ENCODE data around the gene ECM2. TPM values are rescaled to one million over a fixed set of nuclear protein-coding genes. Genes with fewer than 3 reads are reported as not detected.

Gene ECM2
- total RNA-seq, 1 experiment from 2014 or later, result not detected

DNA sequence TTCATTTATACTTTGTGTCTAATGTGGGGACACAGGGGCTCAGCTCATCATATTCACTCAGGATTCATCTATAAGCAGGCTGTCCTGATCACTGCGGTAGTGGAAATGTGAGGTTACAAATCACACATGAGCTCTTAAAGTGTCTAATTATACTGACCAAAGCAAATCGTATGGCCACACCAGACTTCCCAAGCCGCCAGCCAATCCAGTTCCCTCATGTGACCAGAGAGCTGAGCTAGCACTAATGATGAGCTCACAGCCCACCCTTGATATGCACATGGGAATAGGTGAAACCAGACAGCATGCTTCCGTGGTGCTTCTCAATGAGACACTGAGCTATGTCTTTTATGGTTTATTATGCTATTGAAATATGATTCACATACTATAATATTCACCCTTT is 17.6 kb downstream of the ECM2 start:
- ATAC-seq (no peak), DNase-seq (ENCODE audit: low read depth, low spot score) (no peak)
- RAD21 ChIA-PET (ENCODE audit: low non-redundant PET in 1 of 2, low total read pairs in 2 of 2, uncharacterized antibody in 2 of 2, unreplicated experiment in 2 of 2), result no interaction called here
- CTCF ChIA-PET, result no interaction called here
- no peaks in the 10 kb centered on the region for H3K9me3 ChIP-seq (ENCODE audit: control insufficient read depth in 1 of 2, insufficient read depth in 1 of 2, low read depth in 1 of 2, low read length in 2 of 2)
- H2AFZ ChIP-seq (ENCODE audit: low read depth, low read length, poor library complexity, severe bottlenecking), result no peak overlapping the region
- no peak overlapping the region for H3K27ac ChIP-seq (ENCODE audit: low read depth, low read length)
- no peak overlapping the region for H3K9ac ChIP-seq (ENCODE audit: low read length)
- no peaks in the 10 kb centered on the region for H3K79me2 ChIP-seq (ENCODE audit: insufficient read depth, low read length)
- H3K9me2 ChIP-seq (ENCODE audit: insufficient read depth), result no peaks in the 10 kb centered on the region
- no peaks in the 10 kb centered on the region for H3K27me3 ChIP-seq (ENCODE audit: insufficient read depth, low read length)
- POLR2A ChIA-PET, result no interaction called here
- TF ChIP-seq SP1 (IDR thresholded peaks at IDR 0.05; ENCODE audit: low read depth) (no peak), EGR1 (IDR thresholded peaks at IDR 0.05; ENCODE audit: low read depth) (no peak), ZNF274 (IDR thresholded peaks at IDR 0.05; ENCODE audit: low read depth, low read length) (no peak), YY1 (IDR thresholded peaks at IDR 0.05; ENCODE audit: extremely low read depth, insufficient replicate concordance, low read depth, low read length) (no peak), TCF7L2 (IDR thresholded peaks at IDR 0.05; ENCODE audit: borderline replicate concordance, extremely low read depth, insufficient read depth, insufficient read length) (no peak), SRF (IDR thresholded peaks at IDR 0.05; ENCODE audit: low read depth) (no peak), POLR2A (IDR thresholded peaks at IDR 0.05; ENCODE audit: borderline replicate concordance, extremely low read depth, insufficient read depth, insufficient read length) (no peak)
- intact Hi-C loops (cut with micrococcal nuclease), result no loop called here
- no TSS peak for BruUV-seq (replicated peaks)
- H3K4me2 ChIP-seq (ENCODE audit: low read length), result no peak overlapping the region
- H3K4me3 ChIP-seq (replicated peaks in 1 of 2; ENCODE audit: low read depth in 1 of 2, low read length in 2 of 2), result no peak overlapping the region
- H3K36me3 ChIP-seq (ENCODE audit: control insufficient read depth in 1 of 2, insufficient read depth in 2 of 2, low read length in 2 of 2), result no peaks in the 10 kb centered on the region
- H3K4me1 ChIP-seq (ENCODE audit: control insufficient read depth in 1 of 2, insufficient read depth in 2 of 2, low read length in 2 of 2), result no peaks in the 10 kb centered on the region
- H4K20me1 ChIP-seq (ENCODE audit: insufficient read depth), result no peaks in the 10 kb centered on the region

DNA sequence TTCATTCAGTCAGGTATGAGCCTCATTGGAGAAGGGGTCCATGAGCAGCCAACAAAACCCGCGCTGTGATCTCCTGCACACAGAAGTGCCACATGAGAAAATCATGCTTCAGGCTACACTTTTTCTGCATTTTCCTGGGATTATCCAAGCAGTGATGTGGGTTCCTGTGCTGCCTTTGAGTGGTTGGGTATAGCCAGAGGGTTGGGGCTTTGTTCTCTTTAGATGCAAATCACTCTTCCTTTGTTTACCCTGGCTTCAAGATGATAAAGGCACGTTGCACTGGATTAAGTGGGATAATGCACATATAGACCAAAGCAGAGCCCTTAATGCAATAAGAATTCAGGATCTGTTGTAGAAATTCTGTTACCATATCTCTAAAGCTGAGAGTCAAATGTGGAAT is 18.7 kb downstream of the ECM2 start:
- intact Hi-C loops (cut with micrococcal nuclease), result no loop called here
- Histone ChIP-seq H3K4me1 (ENCODE audit: control insufficient read depth in 1 of 2, insufficient read depth in 2 of 2, low read length in 2 of 2) (no peaks in the 10 kb centered on the region), H3K4me2 (ENCODE audit: low read length) (no peak overlapping the region), H3K27ac (ENCODE audit: low read depth, low read length) (no peak overlapping the region), H4K20me1 (ENCODE audit: insufficient read depth) (no peaks in the 10 kb centered on the region), H3K27me3 (ENCODE audit: insufficient read depth, low read length) (no peaks in the 10 kb centered on the region), H3K4me3 (replicated peaks in 1 of 2; ENCODE audit: low read depth in 1 of 2, low read length in 2 of 2) (no peak overlapping the region), H2AFZ (ENCODE audit: low read depth, low read length, poor library complexity, severe bottlenecking) (no peak overlapping the region), H3K9me3 (ENCODE audit: control insufficient read depth in 1 of 2, insufficient read depth in 1 of 2, low read depth in 1 of 2, low read length in 2 of 2) (no peaks in the 10 kb centered on the region), H3K9ac (ENCODE audit: low read length) (no peak overlapping the region), H3K9me2 (ENCODE audit: insufficient read depth) (no peaks in the 10 kb centered on the region), H3K79me2 (ENCODE audit: insufficient read depth, low read length) (no peaks in the 10 kb centered on the region), H3K36me3 (ENCODE audit: control insufficient read depth in 1 of 2, insufficient read depth in 2 of 2, low read length in 2 of 2) (no peaks in the 10 kb centered on the region)
- ATAC-seq (no peak), DNase-seq (ENCODE audit: low read depth, low spot score) (no peak)
- CTCF ChIA-PET, result no interaction called here
- RAD21 ChIA-PET (ENCODE audit: low non-redundant PET in 1 of 2, low total read pairs in 2 of 2, uncharacterized antibody in 2 of 2, unreplicated experiment in 2 of 2), result no interaction called here
- no TSS peak for BruUV-seq (replicated peaks)
- POLR2A ChIA-PET, result no interaction called here
- TF ChIP-seq, protein P1, sequence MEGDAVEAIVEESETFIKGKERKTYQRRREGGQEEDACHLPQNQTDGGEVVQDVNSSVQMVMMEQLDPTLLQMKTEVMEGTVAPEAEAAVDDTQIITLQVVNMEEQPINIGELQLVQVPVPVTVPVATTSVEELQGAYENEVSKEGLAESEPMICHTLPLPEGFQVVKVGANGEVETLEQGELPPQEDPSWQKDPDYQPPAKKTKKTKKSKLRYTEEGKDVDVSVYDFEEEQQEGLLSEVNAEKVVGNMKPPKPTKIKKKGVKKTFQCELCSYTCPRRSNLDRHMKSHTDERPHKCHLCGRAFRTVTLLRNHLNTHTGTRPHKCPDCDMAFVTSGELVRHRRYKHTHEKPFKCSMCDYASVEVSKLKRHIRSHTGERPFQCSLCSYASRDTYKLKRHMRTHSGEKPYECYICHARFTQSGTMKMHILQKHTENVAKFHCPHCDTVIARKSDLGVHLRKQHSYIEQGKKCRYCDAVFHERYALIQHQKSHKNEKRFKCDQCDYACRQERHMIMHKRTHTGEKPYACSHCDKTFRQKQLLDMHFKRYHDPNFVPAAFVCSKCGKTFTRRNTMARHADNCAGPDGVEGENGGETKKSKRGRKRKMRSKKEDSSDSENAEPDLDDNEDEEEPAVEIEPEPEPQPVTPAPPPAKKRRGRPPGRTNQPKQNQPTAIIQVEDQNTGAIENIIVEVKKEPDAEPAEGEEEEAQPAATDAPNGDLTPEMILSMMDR (IDR thresholded peaks at IDR 0.05 in 2 of 3, conservative IDR thresholded peaks at IDR 0.05 in 1 of 3; ENCODE audit: borderline replicate concordance in 1 of 3, insufficient read depth in 1 of 3, low read depth in 2 of 3, low read length in 2 of 3), result no peak
- no peak for TF ChIP-seq CEBPB (IDR thresholded peaks at IDR 0.05; ENCODE audit: low read depth)
- no peak for TF ChIP-seq EGR1 (IDR thresholded peaks at IDR 0.05; ENCODE audit: low read depth)
- TF ChIP-seq YY1 (IDR thresholded peaks at IDR 0.05; ENCODE audit: extremely low read depth, insufficient replicate concordance, low read depth, low read length), result no peak
- TF ChIP-seq, protein P2, sequence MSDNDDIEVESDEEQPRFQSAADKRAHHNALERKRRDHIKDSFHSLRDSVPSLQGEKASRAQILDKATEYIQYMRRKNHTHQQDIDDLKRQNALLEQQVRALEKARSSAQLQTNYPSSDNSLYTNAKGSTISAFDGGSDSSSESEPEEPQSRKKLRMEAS (IDR thresholded peaks at IDR 0.05), result no peak
- TF ChIP-seq RAD21 (IDR thresholded peaks at IDR 0.05; ENCODE audit: low read depth), result no peak
- no peak for TF ChIP-seq FOSL1 (IDR thresholded peaks at IDR 0.05; ENCODE audit: low read depth)
- no peak for TF ChIP-seq SP1 (IDR thresholded peaks at IDR 0.05; ENCODE audit: low read depth)
- TF ChIP-seq JUND (IDR thresholded peaks at IDR 0.05), result no peak
- TF ChIP-seq EZH2 (IDR thresholded peaks at IDR 0.05), result no peak
- TF ChIP-seq SIN3A (IDR thresholded peaks at IDR 0.05; ENCODE audit: low read depth), result no peak
- TF ChIP-seq, protein P3, sequence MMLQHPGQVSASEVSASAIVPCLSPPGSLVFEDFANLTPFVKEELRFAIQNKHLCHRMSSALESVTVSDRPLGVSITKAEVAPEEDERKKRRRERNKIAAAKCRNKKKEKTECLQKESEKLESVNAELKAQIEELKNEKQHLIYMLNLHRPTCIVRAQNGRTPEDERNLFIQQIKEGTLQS (IDR thresholded peaks at IDR 0.05), result no peak
- no peak for TF ChIP-seq ZFX (IDR thresholded peaks at IDR 0.05)
- no peak for TF ChIP-seq CBX3 (IDR thresholded peaks at IDR 0.05; ENCODE audit: low read depth)
- TF ChIP-seq SRF (IDR thresholded peaks at IDR 0.05; ENCODE audit: low read depth), result no peak
- TF ChIP-seq, protein P4, sequence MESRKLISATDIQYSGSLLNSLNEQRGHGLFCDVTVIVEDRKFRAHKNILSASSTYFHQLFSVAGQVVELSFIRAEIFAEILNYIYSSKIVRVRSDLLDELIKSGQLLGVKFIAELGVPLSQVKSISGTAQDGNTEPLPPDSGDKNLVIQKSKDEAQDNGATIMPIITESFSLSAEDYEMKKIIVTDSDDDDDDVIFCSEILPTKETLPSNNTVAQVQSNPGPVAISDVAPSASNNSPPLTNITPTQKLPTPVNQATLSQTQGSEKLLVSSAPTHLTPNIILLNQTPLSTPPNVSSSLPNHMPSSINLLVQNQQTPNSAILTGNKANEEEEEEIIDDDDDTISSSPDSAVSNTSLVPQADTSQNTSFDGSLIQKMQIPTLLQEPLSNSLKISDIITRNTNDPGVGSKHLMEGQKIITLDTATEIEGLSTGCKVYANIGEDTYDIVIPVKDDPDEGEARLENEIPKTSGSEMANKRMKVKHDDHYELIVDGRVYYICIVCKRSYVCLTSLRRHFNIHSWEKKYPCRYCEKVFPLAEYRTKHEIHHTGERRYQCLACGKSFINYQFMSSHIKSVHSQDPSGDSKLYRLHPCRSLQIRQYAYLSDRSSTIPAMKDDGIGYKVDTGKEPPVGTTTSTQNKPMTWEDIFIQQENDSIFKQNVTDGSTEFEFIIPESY (IDR thresholded peaks at IDR 0.05; ENCODE audit: extremely low read depth, insufficient replicate concordance, low read length), result no peak

All from HCT116 (cell line).